GM04504 (cell line): Measurements from ENCODE around the gene SLC15A4.

Experiments
- DNase-seq: peaks from one replicate; pipeline ENCODE4 v3.0.0-alpha.2; 2012; ENCODE audit warnings: low read depth

SLC15A4 gene

GRCh38 chr12:128754275-128754674 is 69.5 kb downstream of the SLC15A4 start:
- no peak for DNase-seq

GRCh38 chr12:128753438-128753837 is 70.3 kb downstream of the SLC15A4 start:
- DNase-seq: no peak

- DNase-seq: no peak
These were observed 71.4 kb downstream of the SLC15A4 start for GRCh38 chr12:128752386-128752785.

GRCh38 chr12:128747441-128747840 is 76.3 kb downstream of the SLC15A4 start:
- DNase-seq: no peak

GRCh38 chr12:128745772-128746689 is 77.7 kb downstream of the SLC15A4 start:
- DNase-seq: no peak

GRCh38 chr12:128743916-128744315 is 79.8 kb downstream of the SLC15A4 start:
- DNase-seq: no peak
